ENCODE measurements around the gene METTL13. TPM values are rescaled to one million over a fixed set of nuclear protein-coding genes. Genes with fewer than 3 reads are reported as not detected.

The METTL13 gene
- total RNA-seq, 1 experiment from 2014 or later = 41.9 TPM

- ATAC-seq (no peak), DNase-seq (ENCODE audit: low read depth, low spot score) (no peak)
- Histone ChIP-seq H3K4me3 (ENCODE audit: low read depth in 2 of 2, low read length in 2 of 2) (no peak overlapping the region), H3K27me3 (ENCODE audit: control insufficient read depth, insufficient read depth, low read length) (no peaks in the 10 kb centered on the region), H3K27ac (ENCODE audit: low read length) (no peak overlapping the region), H3K4me1 (ENCODE audit: control insufficient read depth, insufficient read depth, low read length) (no peaks in the 10 kb centered on the region), H3K36me3 (ENCODE audit: control insufficient read depth, insufficient read depth, low read length) (no peaks in the 10 kb centered on the region), H3K9me3 (ENCODE audit: control insufficient read depth, insufficient read depth, low read depth, low read length) (no peaks in the 10 kb centered on the region)
- intact Hi-C loops (cut with micrococcal nuclease; ENCODE audit: unreplicated experiment) = no loop called here
- no peak for TF ChIP-seq REST (IDR thresholded peaks at IDR 0.05; ENCODE audit: insufficient read depth in 1 of 2, low read depth in 2 of 2, low read length in 1 of 2)
- no peak for TF ChIP-seq POLR2AphosphoS5 (IDR thresholded peaks at IDR 0.05; ENCODE audit: low read depth, low read length)
- no peak for TF ChIP-seq SIN3A (IDR thresholded peaks at IDR 0.05; ENCODE audit: borderline replicate concordance, insufficient read depth, low read depth, low read length)
- no peak for TF ChIP-seq CTCF (IDR thresholded peaks at IDR 0.05)
- no peak for TF ChIP-seq TCF7L2 (IDR thresholded peaks at IDR 0.05; ENCODE audit: low read depth, low read length)
- POLR2A ChIA-PET = no interaction called here
- in situ Hi-C loops (cut with HindIII; ENCODE audit: low pct_unique_long_range_greater_than_20kb, low sequenced_read_pairs) = no loop called here
- BruUV-seq (replicated peaks) = no TSS peak
- CTCF ChIA-PET = no interaction called here
Measured at GRCh38 chr1:171809834-171810233, 28.4 kb downstream of the METTL13 start.

GRCh38 chr1:171811672-171812071, 30.2 kb downstream of the METTL13 start:
- in situ Hi-C loops (cut with HindIII; ENCODE audit: low pct_unique_long_range_greater_than_20kb, low sequenced_read_pairs) = no loop called here

More at GRCh38 chr1:171811672-171812071, 30.2 kb downstream of the METTL13 start:
- no peak overlapping the region for H3K4me3 ChIP-seq (ENCODE audit: low read depth in 2 of 2, low read length in 2 of 2)
- ATAC-seq = no peak
- BruUV-seq (replicated peaks) = no TSS peak
- CTCF ChIA-PET = interaction anchor here (0.7 kb wide), 1 partner anchor 10 kb away, joined by 4 read pairs; no protein-coding TSS in a partner anchor
- no peak for DNase-seq (ENCODE audit: low read depth, low spot score)
- H3K27ac ChIP-seq (ENCODE audit: low read length) = no peak overlapping the region
- intact Hi-C loops (cut with micrococcal nuclease; ENCODE audit: unreplicated experiment) = no loop called here
- no peaks in the 10 kb centered on the region for H3K4me1 ChIP-seq (ENCODE audit: control insufficient read depth, insufficient read depth, low read length)
- no peaks in the 10 kb centered on the region for H3K27me3 ChIP-seq (ENCODE audit: control insufficient read depth, insufficient read depth, low read length)
- TF ChIP-seq CTCF (IDR thresholded peaks at IDR 0.05) (no peak), SIN3A (IDR thresholded peaks at IDR 0.05; ENCODE audit: borderline replicate concordance, insufficient read depth, low read depth, low read length) (no peak), POLR2AphosphoS5 (IDR thresholded peaks at IDR 0.05; ENCODE audit: low read depth, low read length) (no peak), REST (IDR thresholded peaks at IDR 0.05; ENCODE audit: insufficient read depth in 1 of 2, low read depth in 2 of 2, low read length in 1 of 2) (no peak), TCF7L2 (IDR thresholded peaks at IDR 0.05; ENCODE audit: low read depth, low read length) (no peak)
- POLR2A ChIA-PET = no interaction called here
- H3K9me3 ChIP-seq (ENCODE audit: control insufficient read depth, insufficient read depth, low read depth, low read length) = no peaks in the 10 kb centered on the region
- H3K36me3 ChIP-seq (ENCODE audit: control insufficient read depth, insufficient read depth, low read length) = no peaks in the 10 kb centered on the region

Measured in Panc1 (cell line).